Fibroblast of skin of abdomen (primary cell): ENCODE measurements around the gene MORN1.

ENCODE experiments used
- DNase-seq: peaks from one replicate; pipeline ENCODE4 v3.0.0-alpha.2; 2013

Gene MORN1

GRCh38 chr1:2404142-2404889 lies 13.0 kb upstream of the MORN1 start:
- no peak for DNase-seq

GRCh38 chr1:2403273-2403672 lies 11.9 kb upstream of the MORN1 start:
- DNase-seq, result no peak

- DNase-seq, result no peak
Observed at GRCh38 chr1:2402420-2402819, 11.1 kb upstream of the MORN1 start.

GRCh38 chr1:2400950-2401649 lies 9.7 kb upstream of the MORN1 start:
- DNase-seq, result no peak

GRCh38 chr1:2400576-2400909 lies 9.2 kb upstream of the MORN1 start:
- no peak for DNase-seq

- no peak for DNase-seq
Observed at GRCh38 chr1:2399890-2400575, 8.7 kb upstream of the MORN1 start.

GRCh38 chr1:2398871-2399270 lies 7.5 kb upstream of the MORN1 start:
- DNase-seq, result no peak

- DNase-seq, result no peak
Observed at GRCh38 chr1:2397007-2397679, 5.8 kb upstream of the MORN1 start.

- DNase-seq, result no peak
Observed at GRCh38 chr1:2396476-2396875, 5.1 kb upstream of the MORN1 start.

GRCh38 chr1:2396059-2396458 lies 4.7 kb upstream of the MORN1 start:
- no peak for DNase-seq

- no peak for DNase-seq
Observed at GRCh38 chr1:2395245-2395644, 3.9 kb upstream of the MORN1 start.

- DNase-seq, result no peak
Observed at GRCh38 chr1:2394761-2395160, 3.4 kb upstream of the MORN1 start.

- no peak for DNase-seq
Observed at GRCh38 chr1:2394220-2394619, 2.9 kb upstream of the MORN1 start.

- DNase-seq, result no peak
Observed at GRCh38 chr1:2393471-2393877, 2.1 kb upstream of the MORN1 start.

GRCh38 chr1:2392686-2393085 lies 1.3 kb upstream of the MORN1 start:
- DNase-seq, result no peak

- no peak for DNase-seq
Observed at GRCh38 chr1:2391931-2392509, 666 bp upstream of the MORN1 start.

GRCh38 chr1:2389644-2390043 lies 1.7 kb downstream of the MORN1 start:
- DNase-seq, result no peak

GRCh38 chr1:2388004-2388913 lies 3.1 kb downstream of the MORN1 start:
- DNase-seq, result no peak

GRCh38 chr1:2386636-2387611 lies 4.4 kb downstream of the MORN1 start:
- DNase-seq, result no peak

- DNase-seq, result no peak
Observed at GRCh38 chr1:2385606-2386280, 5.6 kb downstream of the MORN1 start.
